ENCODE measurements around the gene RPS4Y1.

RPS4Y1 gene

GRCh38 chrY:2846791-2847190, 5.4 kb downstream of the RPS4Y1 start:
- H3K9me2 ChIP-seq (ENCODE audit: low read depth, low read length) = no peaks in the 10 kb centered on the region
- H3K36me3 ChIP-seq (ENCODE audit: insufficient read depth, low read length) = peaks cover 93% of the 10 kb centered on the region
- no peaks in the 10 kb centered on the region for H4K20me1 ChIP-seq (ENCODE audit: insufficient read depth, low read length)
- no peak overlapping the region for H3K27ac ChIP-seq (ENCODE audit: low read depth, low read length, poor library complexity, severe bottlenecking)
- no peaks in the 10 kb centered on the region for H3K9me3 ChIP-seq (ENCODE audit: low read length)
- no peak overlapping the region for H2AFZ ChIP-seq (ENCODE audit: low read length)
- no peak overlapping the region for H3K4me2 ChIP-seq (ENCODE audit: low read length)
- H3K4me3 ChIP-seq (ENCODE audit: low read depth, low read length, poor library complexity, severe bottlenecking) = no peak overlapping the region
- no peaks in the 10 kb centered on the region for H3K27me3 ChIP-seq (ENCODE audit: insufficient read depth, low read length)
- no peak overlapping the region for H3K9ac ChIP-seq (ENCODE audit: low read length)
- H3K79me2 ChIP-seq (ENCODE audit: insufficient read depth, low read length) = peaks cover 12% of the 10 kb centered on the region
- no peaks in the 10 kb centered on the region for H3F3A ChIP-seq (ENCODE audit: insufficient read depth, low read length)
- TF ChIP-seq EZH2 (IDR thresholded peaks at IDR 0.05; ENCODE audit: borderline replicate concordance, low read length) (no peak), CTCF (IDR thresholded peaks at IDR 0.05; ENCODE audit: low read length) (no peak)
- H3K4me1 ChIP-seq (ENCODE audit: insufficient read depth, low read length, severe bottlenecking) = peaks cover 11% of the 10 kb centered on the region

DNA sequence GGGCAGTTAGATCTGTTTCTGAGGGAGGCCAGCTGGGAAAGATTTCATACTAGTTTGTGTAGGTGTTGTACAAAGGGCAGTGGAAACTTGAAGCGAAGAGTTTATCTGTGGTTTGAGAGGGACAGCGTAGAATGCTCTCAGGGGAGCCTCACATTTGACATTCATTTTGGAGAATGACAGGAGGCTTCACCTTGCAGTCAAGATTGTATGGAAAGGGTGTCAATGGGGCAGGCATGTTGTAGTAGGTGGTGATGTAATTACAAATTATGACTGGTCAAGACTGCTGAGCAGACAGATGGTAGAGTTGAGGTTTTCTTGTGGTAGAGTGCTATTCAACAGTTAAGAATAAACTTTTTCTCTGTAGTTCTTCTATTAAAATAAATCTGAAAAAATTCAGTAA, 7.0 kb downstream of the RPS4Y1 start:
- Histone ChIP-seq H3K79me2 (ENCODE audit: insufficient read depth, low read length) (peaks cover 7% of the 10 kb centered on the region), H3K27me3 (ENCODE audit: insufficient read depth, low read length) (no peaks in the 10 kb centered on the region), H4K20me1 (ENCODE audit: insufficient read depth, low read length) (no peaks in the 10 kb centered on the region), H3K9me2 (ENCODE audit: low read depth, low read length) (no peaks in the 10 kb centered on the region), H3F3A (ENCODE audit: insufficient read depth, low read length) (no peaks in the 10 kb centered on the region), H3K36me3 (ENCODE audit: insufficient read depth, low read length) (peaks cover 94% of the 10 kb centered on the region), H3K4me1 (ENCODE audit: insufficient read depth, low read length, severe bottlenecking) (no peaks in the 10 kb centered on the region), H3K9me3 (ENCODE audit: low read length) (no peaks in the 10 kb centered on the region), H2AFZ (ENCODE audit: low read length) (no peak overlapping the region), H3K4me3 (ENCODE audit: low read depth, low read length, poor library complexity, severe bottlenecking) (no peak overlapping the region), H3K4me2 (ENCODE audit: low read length) (no peak overlapping the region), H3K27ac (ENCODE audit: low read depth, low read length, poor library complexity, severe bottlenecking) (no peak overlapping the region), H3K9ac (ENCODE audit: low read length) (no peak overlapping the region)
- TF ChIP-seq CTCF (IDR thresholded peaks at IDR 0.05; ENCODE audit: low read length) (no peak), EZH2 (IDR thresholded peaks at IDR 0.05; ENCODE audit: borderline replicate concordance, low read length) (no peak)

DNA sequence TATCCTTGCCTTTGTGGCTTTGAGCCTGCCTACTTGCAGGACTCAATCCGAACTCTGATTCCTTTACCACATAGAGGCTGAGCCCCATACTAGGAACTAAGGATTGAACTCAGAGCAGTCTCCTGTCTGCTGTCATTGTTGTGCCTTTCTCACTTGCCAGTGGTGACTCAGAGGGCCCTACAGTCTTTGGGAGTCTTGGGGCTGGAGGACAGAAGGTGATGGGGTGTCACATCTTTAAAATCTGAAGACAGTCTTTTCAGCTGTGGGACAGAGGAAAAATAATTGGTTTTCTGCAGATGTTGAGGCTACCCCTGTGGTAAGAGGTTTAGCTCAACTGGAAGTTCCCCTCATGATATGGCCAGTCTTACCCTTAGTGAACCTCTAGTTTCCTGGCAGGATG, 8.0 kb downstream of the RPS4Y1 start:
- Histone ChIP-seq H3K4me2 (ENCODE audit: low read length) (no peak overlapping the region), H3K9me2 (ENCODE audit: low read depth, low read length) (no peaks in the 10 kb centered on the region), H3K27ac (ENCODE audit: low read depth, low read length, poor library complexity, severe bottlenecking) (no peak overlapping the region), H3K79me2 (ENCODE audit: insufficient read depth, low read length) (peaks cover 7% of the 10 kb centered on the region), H3K4me3 (ENCODE audit: low read depth, low read length, poor library complexity, severe bottlenecking) (no peak overlapping the region), H3F3A (ENCODE audit: insufficient read depth, low read length) (no peaks in the 10 kb centered on the region), H3K36me3 (ENCODE audit: insufficient read depth, low read length) (peaks cover 94% of the 10 kb centered on the region), H3K27me3 (ENCODE audit: insufficient read depth, low read length) (no peaks in the 10 kb centered on the region), H3K9ac (ENCODE audit: low read length) (no peak overlapping the region), H2AFZ (ENCODE audit: low read length) (no peak overlapping the region), H3K4me1 (ENCODE audit: insufficient read depth, low read length, severe bottlenecking) (no peaks in the 10 kb centered on the region), H4K20me1 (ENCODE audit: insufficient read depth, low read length) (no peaks in the 10 kb centered on the region), H3K9me3 (ENCODE audit: low read length) (no peaks in the 10 kb centered on the region)
- TF ChIP-seq CTCF (IDR thresholded peaks at IDR 0.05; ENCODE audit: low read length) (no peak), EZH2 (IDR thresholded peaks at IDR 0.05; ENCODE audit: borderline replicate concordance, low read length) (no peak)
